ENCODE measurements around the gene BRD3. TPM values are rescaled to one million over a fixed set of nuclear protein-coding genes. Genes with fewer than 3 reads are reported as not detected.

BRD3 gene
- total and polyA plus RNA-seq, 11 donors = 10.3 to 37.3 (median 27.5) TPM

- ATAC-seq = peak in 1 of 4 donors; percentile 20
- no peak for TF ChIP-seq CTCF (IDR thresholded peaks at IDR 0.05)
- no peak for TF ChIP-seq POLR2A (IDR thresholded peaks at IDR 0.05)
- no peak overlapping the region for H3K27ac ChIP-seq
- H3K4me1 ChIP-seq = no peaks in the 10 kb centered on the region
- intact Hi-C loops (cut with DNase I) = loop anchor here in 1 of 10 donors (10.0 kb wide), 1 partner anchor 90 kb away; no protein-coding TSS in a partner anchor
- H3K9me3 ChIP-seq = no peaks in the 10 kb centered on the region
- H3K36me3 ChIP-seq = no peaks in the 10 kb centered on the region
- DNase-seq = no peak
- no peak overlapping the region for H3K4me3 ChIP-seq
- WGBS, 4 donors = 58 to 69% (median 64%) methylated on average over 10 to 20 of the region's 20 CpGs
- H3K27me3 ChIP-seq = no peaks in the 10 kb centered on the region
These were observed 63.5 kb downstream of the BRD3 start for GRCh38 chr9:134004131-134004873.

- intact Hi-C loops (cut with DNase I) = loop anchor here in 1 of 10 donors (10.0 kb wide), 1 partner anchor 92 kb away; no protein-coding TSS in a partner anchor
- no peak for DNase-seq
- no peaks in the 10 kb centered on the region for H3K4me1 ChIP-seq
- H3K27ac ChIP-seq = no peak overlapping the region
- H3K27me3 ChIP-seq = no peaks in the 10 kb centered on the region
- no peak for ATAC-seq
- H3K9me3 ChIP-seq = no peaks in the 10 kb centered on the region
- H3K4me3 ChIP-seq = no peak overlapping the region
- TF ChIP-seq POLR2A (IDR thresholded peaks at IDR 0.05) = no peak
- WGBS, 4 donors = 89 to 99% (median 96%) methylated on average over 2 of the region's 2 CpGs
- no peaks in the 10 kb centered on the region for H3K36me3 ChIP-seq
These were observed 64.6 kb downstream of the BRD3 start for GRCh38 chr9:134003237-134003636.

- TF ChIP-seq POLR2A (IDR thresholded peaks at IDR 0.05) = no peak
- no peak for TF ChIP-seq CTCF (IDR thresholded peaks at IDR 0.05)
- DNase-seq = no peak
- Histone ChIP-seq H3K9me3 (no peaks in the 10 kb centered on the region), H3K27ac (no peak overlapping the region), H3K27me3 (no peaks in the 10 kb centered on the region), H3K36me3 (no peaks in the 10 kb centered on the region), H3K4me3 (no peak overlapping the region), H3K4me1 (no peaks in the 10 kb centered on the region)
- intact Hi-C loops (cut with DNase I) = loop anchor here in 1 of 10 donors (10.0 kb wide), 1 partner anchor 92 kb away; no protein-coding TSS in a partner anchor
- 87 to 93% (median 90%) methylated on average over 1 to 2 of the region's 2 CpGs for WGBS, 4 donors
- no peak for ATAC-seq
These were observed 65.0 kb downstream of the BRD3 start for GRCh38 chr9:134002796-134003195.

GRCh38 chr9:133999851-134000265 is 68.0 kb downstream of the BRD3 start:
- H3K4me3 ChIP-seq = no peak overlapping the region
- DNase-seq (no peak), ATAC-seq (peak in 1 of 4 donors; percentile 12)
- WGBS, 4 donors = 78 to 94% (median 82%) methylated on average over 2 to 6 of the region's 6 CpGs
- no peaks in the 10 kb centered on the region for H3K9me3 ChIP-seq
- H3K27ac ChIP-seq = no peak overlapping the region
- TF ChIP-seq CTCF (IDR thresholded peaks at IDR 0.05) = no peak
- H3K4me1 ChIP-seq = no peaks in the 10 kb centered on the region
- H3K36me3 ChIP-seq = no peaks in the 10 kb centered on the region
- intact Hi-C loops (cut with DNase I) = loop anchor here in 2 of 10 donors (10.0 kb wide), 2 partner anchors 95 to 465 kb away; partner anchors contain the start of gene ADAMTSL2 (in 1 of the 2)
- H3K27me3 ChIP-seq = no peaks in the 10 kb centered on the region

Measured in heart left ventricle (tissue), 16 donors.